Colonic mucosa (tissue), 4 donors: Measurements from ENCODE around the gene INO80. TPM values are rescaled to one million over a fixed set of nuclear protein-coding genes. Genes with fewer than 3 reads are reported as not detected.

ENCODE experiments used
- DNase-seq: peaks from one replicate; pipeline ENCODE4 v3.0.0-alpha.2; 2020
- H3K27ac ChIP-seq: fragments of 200-600 bp; one replicate; pipeline ENCODE4 v1.8.0; 2021
- H3K27me3 ChIP-seq: fragments of 200-600 bp; one replicate; pipeline ENCODE4 v1.8.0; 2021
- H3K36me3 ChIP-seq: fragments of 200-600 bp; one replicate; pipeline ENCODE4 v1.8.0; 2021
- H3K4me1 ChIP-seq: fragments of 200-600 bp; one replicate; pipeline ENCODE4 v1.8.0; 2021; ENCODE audit warnings: mild to moderate bottlenecking
- H3K4me3 ChIP-seq: fragments of 200-600 bp; one replicate; pipeline ENCODE4 v1.8.0; 2021
- H3K9ac ChIP-seq, 2 donors: one replicate each; pipeline ENCODE4 v1.7.0; 2013; ENCODE audit warnings: control low read depth in 2 of 2, low read depth in 2 of 2, low read length in 2 of 2
- H3K9me3 ChIP-seq: fragments of 200-600 bp; one replicate; pipeline ENCODE4 v1.8.0; 2021
- CTCF ChIP-seq: fragments of 200-600 bp; IDR thresholded peaks from one replicate; pipeline ENCODE4 v1.8.0; 2022; ENCODE audit warnings: antibody characterized with exemption, mild to moderate bottlenecking
- intact Hi-C: fragments of 100-400 bp; cut with DNase I; formaldehyde crosslinking; loops from one replicate; pipeline ENCODE4 v1.14.1; 2022
- total RNA-seq, 2 donors: library from RNA; stranded (reverse); fragmentation: NEBNext Ultra II Directional in 1 of 2; extraction: Animal tissue kit (Norgen Biotek cat#: 25700) in 1 of 2; gene quantifications; one replicate each; pipeline ENCODE4 v1.2.1, GENCODE V29; 2021
- donor health status: healthy.
- donor health status: DM: no; HTN: no; CAD: no.
- donor health status: DM: no; HTN: no; CAD: no.

The INO80 gene
- total RNA-seq, 2 donors from 2014 or later: 17.6 to 27.4 TPM

- Histone ChIP-seq H3K27ac (no peak overlapping the region), H3K4me3 (no peak overlapping the region), H3K36me3 (peaks cover 28% of the 10 kb centered on the region), H3K4me1 (no peaks in the 10 kb centered on the region), H3K9ac (no peak overlapping the region), H3K9me3 (no peaks in the 10 kb centered on the region), H3K27me3 (no peaks in the 10 kb centered on the region)
- intact Hi-C loops: no loop called here
- TF ChIP-seq CTCF: no peak
- DNase-seq: no peak
Measured at GRCh38 chr15:40984406-40984805, 131.7 kb downstream of the INO80 start.

GRCh38 chr15:40982855-40983254, 133.2 kb downstream of the INO80 start:
- Histone ChIP-seq H3K9me3 (no peaks in the 10 kb centered on the region), H3K36me3 (peaks cover 31% of the 10 kb centered on the region), H3K4me1 (no peaks in the 10 kb centered on the region), H3K4me3 (no peak overlapping the region), H3K9ac (no peak overlapping the region), H3K27ac (no peak overlapping the region), H3K27me3 (no peaks in the 10 kb centered on the region)
- intact Hi-C loops: no loop called here
- DNase-seq: no peak
- TF ChIP-seq CTCF: no peak

DNA sequence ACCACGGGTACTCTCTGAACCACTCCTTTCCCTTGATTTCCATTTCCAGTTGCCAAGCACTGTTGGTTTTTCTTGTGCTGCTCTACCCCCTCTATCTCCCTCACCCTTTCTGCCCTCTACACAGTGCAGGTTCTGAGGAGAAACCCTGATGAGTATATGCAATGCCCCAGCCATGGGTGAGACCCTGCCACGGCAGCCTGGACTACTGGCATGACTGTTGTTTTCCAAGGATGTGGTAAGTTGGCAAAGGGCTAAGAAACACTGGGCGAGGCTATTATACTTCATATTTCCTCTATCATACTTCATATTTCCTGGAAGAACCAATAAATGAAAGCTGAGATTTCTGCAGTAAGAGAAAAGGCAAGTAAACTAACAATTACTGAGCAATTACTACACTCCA, 134.9 kb downstream of the INO80 start:
- Histone ChIP-seq H3K9me3 (no peaks in the 10 kb centered on the region), H3K27me3 (no peaks in the 10 kb centered on the region), H3K27ac (no peak overlapping the region), H3K9ac (no peak overlapping the region), H3K36me3 (peaks cover 27% of the 10 kb centered on the region), H3K4me3 (no peak overlapping the region), H3K4me1 (no peaks in the 10 kb centered on the region)
- DNase-seq: no peak
- no peak for TF ChIP-seq CTCF
- intact Hi-C loops: no loop called here

GRCh38 chr15:40978562-40978961, 137.5 kb downstream of the INO80 start:
- Histone ChIP-seq H3K9ac (no peak overlapping the region), H3K27ac (no peak overlapping the region), H3K4me1 (no peaks in the 10 kb centered on the region), H3K36me3 (peaks cover 16% of the 10 kb centered on the region), H3K27me3 (no peaks in the 10 kb centered on the region), H3K9me3 (no peaks in the 10 kb centered on the region), H3K4me3 (no peak overlapping the region)
- no peak for TF ChIP-seq CTCF
- DNase-seq: no peak
- intact Hi-C loops: no loop called here

GRCh38 chr15:40978141-40978540, 137.9 kb downstream of the INO80 start:
- intact Hi-C loops: no loop called here
- H3K36me3 ChIP-seq: peaks cover 12% of the 10 kb centered on the region
- H3K4me1 ChIP-seq: no peaks in the 10 kb centered on the region
- no peaks in the 10 kb centered on the region for H3K9me3 ChIP-seq
- H3K4me3 ChIP-seq: no peak overlapping the region
- no peak overlapping the region for H3K27ac ChIP-seq
- TF ChIP-seq CTCF: no peak
- no peak overlapping the region for H3K9ac ChIP-seq
- no peaks in the 10 kb centered on the region for H3K27me3 ChIP-seq
- no peak for DNase-seq

- H3K9ac ChIP-seq: no peak overlapping the region
- H3K9me3 ChIP-seq: no peaks in the 10 kb centered on the region
- DNase-seq: no peak
- intact Hi-C loops: no loop called here
- peaks cover 3% of the 10 kb centered on the region for H3K36me3 ChIP-seq
- no peaks in the 10 kb centered on the region for H3K27me3 ChIP-seq
- TF ChIP-seq CTCF: no peak
- H3K4me1 ChIP-seq: no peaks in the 10 kb centered on the region
- H3K27ac ChIP-seq: no peak overlapping the region
- no peak overlapping the region for H3K4me3 ChIP-seq
Measured at GRCh38 chr15:40976819-40977218, 139.3 kb downstream of the INO80 start.
